ENCODE results near the gene FAM3C.
"Not testable (repeated sequence)": the region's sequence is repeated elsewhere in the genome, so short reads cannot be mapped to it uniquely, and the experiment has no call there.

Gene FAM3C

GRCh38 chr7:121331574-121331973 lies 64.5 kb downstream of the FAM3C start:
- DNase-seq (ENCODE audit: low read depth in 2 of 3, low spot score in 1 of 3) = no peak

- no peak for DNase-seq (ENCODE audit: low read depth in 2 of 3, low spot score in 1 of 3)
These were observed 65.1 kb downstream of the FAM3C start for GRCh38 chr7:121331048-121331447.

GRCh38 chr7:121330053-121330833 lies 65.9 kb downstream of the FAM3C start:
- no peak for DNase-seq (ENCODE audit: low read depth in 2 of 3, low spot score in 1 of 3)

- DNase-seq (ENCODE audit: low read depth in 2 of 3, low spot score in 1 of 3) = peak in 1 of 3 donors; percentile 12
These were observed 66.7 kb downstream of the FAM3C start for GRCh38 chr7:121329191-121330052.

- DNase-seq (ENCODE audit: low read depth in 2 of 3, low spot score in 1 of 3) = no peak
These were observed 67.5 kb downstream of the FAM3C start, which contains the start of gene WNT16 for GRCh38 chr7:121328508-121329190. Gene WNT16 (plus strand): TSS chr7:121329000. CDS start chr7:121329293, 293 bp downstream.

GRCh38 chr7:121327671-121328070 lies 68.4 kb downstream of the FAM3C start:
- DNase-seq (ENCODE audit: low read depth in 2 of 3, low spot score in 1 of 3) = no peak

- DNase-seq (ENCODE audit: low read depth in 2 of 3, low spot score in 1 of 3) = no peak
These were observed 72.4 kb downstream of the FAM3C start for GRCh38 chr7:121323515-121324302.

GRCh38 chr7:121322460-121322859 lies 73.6 kb downstream of the FAM3C start:
- DNase-seq (ENCODE audit: low read depth in 2 of 3, low spot score in 1 of 3) = no peak

- not testable (repeated sequence) for DNase-seq (ENCODE audit: low read depth in 2 of 3, low spot score in 1 of 3)
These were observed 80.9 kb downstream of the FAM3C start for GRCh38 chr7:121315170-121315569.

GRCh38 chr7:121313793-121314676 lies 82.1 kb downstream of the FAM3C start:
- DNase-seq (ENCODE audit: low read depth in 2 of 3, low spot score in 1 of 3) = no peak

GRCh38 chr7:121313220-121313792 lies 82.8 kb downstream of the FAM3C start:
- no peak for DNase-seq (ENCODE audit: low read depth in 2 of 3, low spot score in 1 of 3)

- DNase-seq (ENCODE audit: low read depth in 2 of 3, low spot score in 1 of 3) = no peak
These were observed 89.0 kb downstream of the FAM3C start for GRCh38 chr7:121307021-121307574.

- no peak for DNase-seq (ENCODE audit: low read depth in 2 of 3, low spot score in 1 of 3)
These were observed 89.5 kb downstream of the FAM3C start for GRCh38 chr7:121306565-121306964.

GRCh38 chr7:121305109-121305508 lies 91.0 kb downstream of the FAM3C start:
- DNase-seq (ENCODE audit: low read depth in 2 of 3, low spot score in 1 of 3) = no peak

- no peak for DNase-seq (ENCODE audit: low read depth in 2 of 3, low spot score in 1 of 3)
These were observed 91.9 kb downstream of the FAM3C start for GRCh38 chr7:121304102-121304658.

- no peak for DNase-seq (ENCODE audit: low read depth in 2 of 3, low spot score in 1 of 3)
These were observed 92.5 kb downstream of the FAM3C start for GRCh38 chr7:121303422-121304101.

GRCh38 chr7:121302214-121302745 lies 93.8 kb downstream of the FAM3C start:
- DNase-seq (ENCODE audit: low read depth in 2 of 3, low spot score in 1 of 3) = no peak
